ENCODE measurements around the gene MRGPRE.

Gene MRGPRE

GRCh38 chr11:3214420-3214699 is 17.9 kb downstream of the MRGPRE start:
- Histone ChIP-seq H3K27me3 (peaks cover 44% of the 10 kb centered on the region), H3K4me1 (ENCODE audit: control insufficient read depth in 1 of 2, insufficient read depth in 1 of 2, low read depth in 1 of 2, low read length in 1 of 2) (no peaks in the 10 kb centered on the region), H3K36me3 (no peaks in the 10 kb centered on the region), H3K4me3 (ENCODE audit: low read depth in 1 of 2, low read length in 1 of 2) (no peak overlapping the region), H3K27ac (no peak overlapping the region), H3K9me3 (no peaks in the 10 kb centered on the region)
- no peak for TF ChIP-seq CTCF (IDR thresholded peaks at IDR 0.05)

GRCh38 chr11:3213659-3214419 is 18.4 kb downstream of the MRGPRE start:
- Histone ChIP-seq H3K4me3 (ENCODE audit: low read depth in 1 of 2, low read length in 1 of 2) (no peak overlapping the region), H3K27me3 (peaks cover 40% of the 10 kb centered on the region), H3K9me3 (no peaks in the 10 kb centered on the region), H3K4me1 (ENCODE audit: control insufficient read depth in 1 of 2, insufficient read depth in 1 of 2, low read depth in 1 of 2, low read length in 1 of 2) (no peaks in the 10 kb centered on the region), H3K36me3 (no peaks in the 10 kb centered on the region), H3K27ac (no peak overlapping the region)
- TF ChIP-seq CTCF (IDR thresholded peaks at IDR 0.05), result no peak

GRCh38 chr11:3208272-3208671 is 23.9 kb downstream of the MRGPRE start:
- Histone ChIP-seq H3K9me3 (no peaks in the 10 kb centered on the region), H3K4me3 (ENCODE audit: low read depth in 1 of 2, low read length in 1 of 2) (no peak overlapping the region), H3K36me3 (no peaks in the 10 kb centered on the region), H3K27me3 (peaks cover 39% of the 10 kb centered on the region), H3K4me1 (ENCODE audit: control insufficient read depth in 1 of 2, insufficient read depth in 1 of 2, low read depth in 1 of 2, low read length in 1 of 2) (no peaks in the 10 kb centered on the region), H3K27ac (no peak overlapping the region)
- no peak for TF ChIP-seq CTCF (IDR thresholded peaks at IDR 0.05)

- Histone ChIP-seq H3K4me1 (ENCODE audit: control insufficient read depth in 1 of 2, insufficient read depth in 1 of 2, low read depth in 1 of 2, low read length in 1 of 2) (no peaks in the 10 kb centered on the region), H3K4me3 (ENCODE audit: low read depth in 1 of 2, low read length in 1 of 2) (no peak overlapping the region), H3K27ac (no peak overlapping the region), H3K9me3 (no peaks in the 10 kb centered on the region), H3K36me3 (no peaks in the 10 kb centered on the region), H3K27me3 (peaks cover 39% of the 10 kb centered on the region)
- no peak for TF ChIP-seq CTCF (IDR thresholded peaks at IDR 0.05)
Observed at GRCh38 chr11:3207526-3208189, 24.6 kb downstream of the MRGPRE start.

GRCh38 chr11:3206922-3207204 is 25.4 kb downstream of the MRGPRE start:
- H3K4me1 ChIP-seq (ENCODE audit: control insufficient read depth in 1 of 2, insufficient read depth in 1 of 2, low read depth in 1 of 2, low read length in 1 of 2), result no peaks in the 10 kb centered on the region
- H3K27me3 ChIP-seq, result peaks cover 43% of the 10 kb centered on the region
- no peaks in the 10 kb centered on the region for H3K36me3 ChIP-seq
- TF ChIP-seq CTCF (IDR thresholded peaks at IDR 0.05), result no peak
- no peaks in the 10 kb centered on the region for H3K9me3 ChIP-seq
- H3K27ac ChIP-seq, result no peak overlapping the region
- H3K4me3 ChIP-seq (ENCODE audit: low read depth in 1 of 2, low read length in 1 of 2), result no peak overlapping the region
